ENCODE data around the gene ASCC3. TPM values are rescaled to one million over a fixed set of nuclear protein-coding genes. Genes with fewer than 3 reads are reported as not detected.

The ASCC3 gene
- polyA plus RNA-seq, 2 of the 4 experiments (the other 2 are of a cell fraction) = 17.4 to 35.3 TPM

DNA sequence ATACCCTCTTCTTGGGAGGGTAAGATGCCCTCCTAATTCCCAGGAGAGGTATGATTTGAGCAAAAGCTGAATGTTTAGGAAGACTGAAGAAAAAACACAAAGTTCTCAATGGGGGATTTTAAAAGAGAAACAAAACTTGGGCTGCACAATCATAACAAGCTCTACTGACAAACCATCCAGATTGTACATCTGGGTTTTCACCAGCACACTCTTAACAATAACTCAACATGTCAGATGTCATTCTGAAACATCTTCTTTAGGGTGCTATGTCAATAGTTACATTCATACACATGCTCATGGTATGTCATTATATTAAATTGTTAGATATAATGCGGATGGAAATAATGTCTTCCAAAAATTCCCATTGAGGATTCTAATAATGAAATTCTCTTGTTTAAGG, 95.1 kb downstream of the ASCC3 start:
- ChIA-PET POLR2A (no interaction called here), CTCF (no interaction called here)
- FAIRE-seq (no peak), DNase-seq (ENCODE audit: low read depth in 1 of 2, low spot score in 1 of 2) (no peak), ATAC-seq (no peak)
- no peaks in the 10 kb centered on the region for H3K4me1 ChIP-seq
- no peak overlapping the region for H3K4me3 ChIP-seq
- TF ChIP-seq SMC3 (IDR thresholded peaks at IDR 0.05) (no peak), KDM5A (IDR thresholded peaks at IDR 0.05) (no peak), CHD4 (IDR thresholded peaks at IDR 0.05; ENCODE audit: borderline replicate concordance) (no peak), HDAC2 (IDR thresholded peaks at IDR 0.05) (no peak), RARB (CRISPR knock-in tag; IDR thresholded peaks at IDR 0.05) (no peak), CEBPB (IDR thresholded peaks at IDR 0.05) (no peak), MAFK (IDR thresholded peaks at IDR 0.05; ENCODE audit: partially characterized antibody) (no peak), ZFP36 (IDR thresholded peaks at IDR 0.05; ENCODE audit: borderline replicate concordance, partially characterized antibody) (no peak), ZNF302 (CRISPR knock-in tag; IDR thresholded peaks at IDR 0.05) (no peak), FOSL2 (IDR thresholded peaks at IDR 0.05) (no peak), FOSL2 (CRISPR knock-in tag; IDR thresholded peaks at IDR 0.05) (no peak), KDM1A (IDR thresholded peaks at IDR 0.05; ENCODE audit: low read depth) (no peak), RAD21 (conservative IDR thresholded peaks at IDR 0.05 in 1 of 2, IDR thresholded peaks at IDR 0.05 in 1 of 2) (no peak), NR3C1 (IDR thresholded peaks at IDR 0.05) (no peak), PHF8 (IDR thresholded peaks at IDR 0.05; ENCODE audit: borderline replicate concordance, low read depth) (no peak), ZSCAN20 (CRISPR knock-in tag; IDR thresholded peaks at IDR 0.05) (no peak)
- TF ChIP-seq, protein P1, sequence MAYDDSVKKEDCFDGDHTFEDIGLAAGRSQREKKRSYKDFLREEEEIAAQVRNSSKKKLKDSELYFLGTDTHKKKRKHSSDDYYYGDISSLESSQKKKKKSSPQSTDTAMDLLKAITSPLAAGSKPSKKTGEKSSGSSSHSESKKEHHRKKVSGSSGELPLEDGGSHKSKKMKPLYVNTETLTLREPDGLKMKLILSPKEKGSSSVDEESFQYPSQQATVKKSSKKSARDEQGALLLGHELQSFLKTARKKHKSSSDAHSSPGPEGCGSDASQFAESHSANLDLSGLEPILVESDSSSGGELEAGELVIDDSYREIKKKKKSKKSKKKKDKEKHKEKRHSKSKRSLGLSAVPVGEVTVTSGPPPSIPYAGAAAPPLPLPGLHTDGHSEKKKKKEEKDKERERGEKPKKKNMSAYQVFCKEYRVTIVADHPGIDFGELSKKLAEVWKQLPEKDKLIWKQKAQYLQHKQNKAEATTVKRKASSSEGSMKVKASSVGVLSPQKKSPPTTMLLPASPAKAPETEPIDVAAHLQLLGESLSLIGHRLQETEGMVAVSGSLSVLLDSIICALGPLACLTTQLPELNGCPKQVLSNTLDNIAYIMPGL (CRISPR knock-in tag; IDR thresholded peaks at IDR 0.05; ENCODE audit: borderline replicate concordance) = no peak
- TF ChIP-seq, protein P2, sequence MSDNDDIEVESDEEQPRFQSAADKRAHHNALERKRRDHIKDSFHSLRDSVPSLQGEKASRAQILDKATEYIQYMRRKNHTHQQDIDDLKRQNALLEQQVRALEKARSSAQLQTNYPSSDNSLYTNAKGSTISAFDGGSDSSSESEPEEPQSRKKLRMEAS (IDR thresholded peaks at IDR 0.05) = no peak
- TF ChIP-seq, protein P3, sequence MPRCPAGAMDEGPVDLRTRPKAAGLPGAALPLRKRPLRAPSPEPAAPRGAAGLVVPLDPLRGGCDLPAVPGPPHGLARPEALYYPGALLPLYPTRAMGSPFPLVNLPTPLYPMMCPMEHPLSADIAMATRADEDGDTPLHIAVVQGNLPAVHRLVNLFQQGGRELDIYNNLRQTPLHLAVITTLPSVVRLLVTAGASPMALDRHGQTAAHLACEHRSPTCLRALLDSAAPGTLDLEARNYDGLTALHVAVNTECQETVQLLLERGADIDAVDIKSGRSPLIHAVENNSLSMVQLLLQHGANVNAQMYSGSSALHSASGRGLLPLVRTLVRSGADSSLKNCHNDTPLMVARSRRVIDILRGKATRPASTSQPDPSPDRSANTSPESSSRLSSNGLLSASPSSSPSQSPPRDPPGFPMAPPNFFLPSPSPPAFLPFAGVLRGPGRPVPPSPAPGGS (IDR thresholded peaks at IDR 0.05) = no peak
- H3K27ac ChIP-seq = no peak overlapping the region
- no peak overlapping the region for H3K4me2 ChIP-seq
- no peaks in the 10 kb centered on the region for H3K9me3 ChIP-seq
- 96% methylated on average over 1 of the region's 1 CpG for WGBS (ENCODE audit: missing lambda C conversion rate)

DNA sequence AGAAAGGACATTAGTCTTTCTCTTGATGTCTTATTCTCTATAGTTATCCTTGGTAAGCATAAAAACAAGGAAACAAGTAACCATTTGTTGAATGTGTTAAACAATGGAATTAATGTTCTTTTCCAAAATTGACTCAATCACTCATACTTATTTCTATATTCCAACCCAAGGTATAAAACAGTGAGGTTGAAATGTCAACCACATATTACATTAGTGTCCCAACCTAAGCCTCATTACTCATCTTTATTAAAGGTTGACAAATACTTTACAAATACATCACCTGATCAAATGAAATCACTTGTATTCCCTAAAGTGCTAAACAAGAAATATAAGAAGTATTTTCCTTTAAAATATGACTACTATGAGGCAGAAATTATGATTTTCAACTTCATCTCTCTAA, 100.5 kb downstream of the ASCC3 start:
- Histone ChIP-seq H3K4me3 (no peak overlapping the region), H3K4me2 (no peak overlapping the region), H3K9me3 (no peaks in the 10 kb centered on the region), H3K27ac (no peak overlapping the region), H3K4me1 (no peaks in the 10 kb centered on the region)
- POLR2A ChIA-PET = no interaction called here
- no peak for TF ChIP-seq HEYL (CRISPR knock-in tag; IDR thresholded peaks at IDR 0.05)
- no peak for TF ChIP-seq POLR2A (IDR thresholded peaks at IDR 0.05; ENCODE audit: low read length)
- no peak for TF ChIP-seq EHMT2 (IDR thresholded peaks at IDR 0.05; ENCODE audit: low read depth)
- no peak for TF ChIP-seq RARB (CRISPR knock-in tag; IDR thresholded peaks at IDR 0.05)
- TF ChIP-seq BHLHE40 (IDR thresholded peaks at IDR 0.05; ENCODE audit: low read depth, low read length) = no peak
- no peak for TF ChIP-seq TP53 (CRISPR knock-in tag; IDR thresholded peaks at IDR 0.05)
- TF ChIP-seq GATA3 (IDR thresholded peaks at IDR 0.05; ENCODE audit: borderline replicate concordance) = no peak
- TF ChIP-seq MYC (IDR thresholded peaks at IDR 0.05; ENCODE audit: borderline replicate concordance, low read length) = no peak
- DNase-seq (ENCODE audit: low read depth in 1 of 2, low spot score in 1 of 2) (no peak), FAIRE-seq (no peak), ATAC-seq (no peak)
- CTCF ChIA-PET = no interaction called here
